ENCODE data around the gene CCNF.
"Not testable (repeated sequence)": the region's sequence is repeated elsewhere in the genome, so short reads cannot be mapped to it uniquely, and the experiment has no call there.

Gene CCNF

DNA sequence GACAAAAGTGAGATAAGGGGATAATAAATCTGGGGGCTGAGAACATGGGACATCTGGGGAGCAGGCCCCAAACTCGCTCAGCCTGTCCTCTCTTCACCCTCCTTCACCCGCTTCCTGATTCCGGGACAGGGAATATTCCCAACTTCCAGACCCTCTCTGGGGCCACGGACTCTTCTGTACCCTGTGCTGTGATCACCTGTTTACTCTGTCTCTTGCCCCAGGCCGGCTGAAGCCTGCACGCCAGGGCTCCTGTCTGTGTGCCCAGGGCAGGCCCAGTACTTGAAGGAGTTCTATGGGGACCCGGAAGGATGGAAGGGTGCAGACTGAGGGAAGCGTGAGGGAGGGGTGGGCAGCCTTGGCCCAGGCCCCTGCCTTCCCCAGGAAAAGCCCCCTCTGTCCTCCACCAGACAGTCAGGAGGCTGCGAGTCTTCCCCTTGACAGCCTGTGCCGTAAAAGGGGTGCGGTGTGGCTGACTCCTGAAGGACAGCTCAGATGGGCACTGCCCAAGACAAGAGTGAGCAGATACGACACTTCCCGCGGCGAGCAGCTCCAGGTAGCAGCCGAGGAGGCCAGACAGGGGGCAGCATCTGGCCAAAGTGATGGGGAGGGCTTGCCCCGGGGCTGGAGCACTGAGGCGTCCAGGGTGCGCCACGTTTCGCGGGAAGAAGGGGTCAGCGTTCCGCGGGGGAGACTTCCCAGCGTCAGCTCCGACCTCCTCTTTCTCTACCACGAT, 1.0 kb upstream of the CCNF start:
- DNase-seq = no peak

GRCh38 chr16:2428784-2429033, 538 bp upstream of the CCNF start:
- DNase-seq = no peak

- DNase-seq = no peak
Measured at GRCh38 chr16:2429771-2430663, 770 bp downstream of the CCNF start.

DNA sequence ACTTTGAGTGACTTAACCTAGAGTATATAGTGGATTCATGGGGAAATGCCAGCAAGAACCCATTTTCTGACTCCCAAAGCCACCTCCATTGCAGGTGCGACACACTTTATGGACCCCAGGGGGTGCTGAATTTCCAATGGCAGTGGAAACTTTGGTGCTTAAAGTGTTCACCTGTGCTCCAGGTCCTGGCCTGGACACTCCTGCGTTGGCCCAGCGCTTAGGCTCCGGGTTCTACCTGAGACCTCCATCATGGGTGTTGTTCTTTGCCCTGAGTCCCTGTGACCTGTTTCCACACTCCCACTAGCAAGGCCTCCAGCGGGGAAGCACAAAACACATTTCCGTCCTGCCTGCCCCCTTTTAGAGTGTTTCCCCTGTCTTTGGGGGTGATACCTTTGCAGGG, 3.0 kb downstream of the CCNF start:
- no peak for DNase-seq

DNA sequence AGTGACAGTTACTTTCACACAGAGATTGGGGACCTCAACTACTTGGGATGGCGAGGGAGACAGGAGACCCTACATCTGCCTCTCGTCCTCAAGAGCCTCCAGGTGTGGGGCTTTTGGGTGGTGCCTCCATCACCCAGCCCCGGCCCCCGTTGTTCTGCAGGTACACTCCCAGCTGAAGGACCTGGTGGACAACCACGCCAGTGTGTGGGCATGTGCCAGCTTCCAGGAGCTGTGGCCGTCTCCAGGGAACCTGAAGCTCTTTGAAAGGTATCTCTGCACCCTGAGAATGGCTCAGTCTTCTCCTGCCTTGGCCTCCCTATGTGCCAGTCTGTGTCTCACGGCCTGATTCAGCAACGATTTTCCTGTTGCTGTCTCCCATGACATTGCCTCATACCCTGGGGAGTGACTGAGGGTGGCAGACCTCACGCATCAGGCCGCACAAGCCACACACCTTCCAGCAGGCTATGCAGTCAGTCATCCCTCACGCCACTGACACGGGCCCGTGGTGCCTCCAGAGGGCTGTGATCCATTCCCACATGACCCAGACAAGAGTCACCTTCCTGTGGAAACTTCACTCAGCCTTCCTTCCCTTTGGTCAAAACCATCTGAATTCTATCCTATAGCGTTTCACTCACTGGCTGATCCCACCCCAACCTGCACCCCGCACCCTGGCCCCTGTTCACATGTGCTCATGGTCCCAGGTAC, 3.7 kb downstream of the CCNF start:
- no peak for DNase-seq

GRCh38 chr16:2435236-2435635, 6.0 kb downstream of the CCNF start:
- not testable (repeated sequence) for DNase-seq

GRCh38 chr16:2436110-2436509, 6.9 kb downstream of the CCNF start:
- DNase-seq = no peak

- DNase-seq = no peak
Measured at GRCh38 chr16:2437032-2437790, 8.0 kb downstream of the CCNF start.

DNA sequence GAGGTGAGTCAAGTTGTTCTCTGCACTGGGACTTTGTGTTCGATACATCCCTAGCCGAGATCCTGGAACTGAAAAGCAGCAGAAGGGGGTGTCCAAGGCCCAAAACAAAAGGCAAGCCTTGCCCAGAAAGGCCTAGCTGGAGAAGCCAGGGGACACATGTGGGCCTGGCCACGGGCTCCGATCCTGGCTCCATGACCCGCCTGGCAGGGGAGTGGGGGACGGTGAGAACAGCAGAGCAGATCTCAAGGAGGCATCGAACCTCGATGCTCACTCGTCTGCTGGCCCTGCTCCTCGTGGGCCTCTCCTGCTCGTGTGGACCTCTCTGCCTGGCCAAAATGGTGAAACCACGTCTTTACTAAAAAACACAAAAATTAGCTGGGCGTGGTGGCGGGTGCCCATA, 8.9 kb downstream of the CCNF start:
- DNase-seq = no peak

DNA sequence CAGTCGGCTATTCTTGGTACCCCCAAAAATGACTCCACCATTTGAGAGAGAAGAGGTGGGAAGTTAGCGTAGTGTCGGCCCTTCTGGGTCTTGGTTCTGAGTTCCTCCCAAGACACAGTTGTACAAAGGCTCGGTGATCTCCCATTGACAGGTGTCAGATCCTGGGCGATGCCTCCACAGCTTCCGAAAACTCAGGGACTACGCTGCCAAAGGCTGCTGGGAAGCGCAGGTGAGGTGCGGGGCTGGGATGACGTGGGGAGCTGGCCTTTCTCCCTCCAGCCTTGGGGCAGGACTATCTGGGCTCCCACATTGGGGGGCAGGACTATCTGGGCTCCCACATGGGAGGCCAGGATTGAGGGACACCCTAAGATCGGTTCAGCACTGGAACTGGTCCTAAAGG, 10.4 kb downstream of the CCNF start:
- DNase-seq = no peak

DNA sequence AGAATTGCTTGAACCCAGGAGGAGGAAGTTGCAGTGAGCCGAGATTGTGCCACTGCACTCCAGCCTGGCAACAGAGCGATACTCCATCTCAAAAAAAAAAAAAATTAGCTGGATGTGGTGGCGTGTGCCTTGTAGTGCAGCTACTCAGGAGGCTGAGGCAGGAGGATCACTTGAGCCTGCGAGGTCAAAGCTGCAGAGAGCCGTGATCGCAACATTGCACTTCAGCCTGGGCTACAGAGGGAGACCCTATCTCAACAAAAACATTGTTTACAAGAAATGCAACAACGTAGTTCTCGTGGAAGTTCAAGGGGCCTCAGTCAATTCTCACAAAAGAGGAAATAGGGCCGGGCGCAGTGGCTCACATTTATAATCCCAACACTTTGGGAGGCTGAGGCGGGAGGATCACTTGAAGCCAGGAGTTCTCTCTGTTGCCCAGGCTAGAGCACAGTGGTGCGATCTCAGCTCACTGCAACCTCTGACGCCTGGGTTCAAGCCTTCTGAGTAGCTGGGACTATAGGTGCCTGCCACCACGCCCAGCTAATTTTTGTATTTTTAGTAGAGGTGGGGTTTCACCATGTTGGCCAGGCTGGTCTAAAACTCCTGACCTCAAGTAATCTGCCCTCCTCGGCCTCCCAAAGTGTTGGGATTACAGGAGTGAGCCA, 12.0 kb downstream of the CCNF start:
- not testable (repeated sequence) for DNase-seq

GRCh38 chr16:2443555-2443954, 14.3 kb downstream of the CCNF start:
- DNase-seq = no peak

DNA sequence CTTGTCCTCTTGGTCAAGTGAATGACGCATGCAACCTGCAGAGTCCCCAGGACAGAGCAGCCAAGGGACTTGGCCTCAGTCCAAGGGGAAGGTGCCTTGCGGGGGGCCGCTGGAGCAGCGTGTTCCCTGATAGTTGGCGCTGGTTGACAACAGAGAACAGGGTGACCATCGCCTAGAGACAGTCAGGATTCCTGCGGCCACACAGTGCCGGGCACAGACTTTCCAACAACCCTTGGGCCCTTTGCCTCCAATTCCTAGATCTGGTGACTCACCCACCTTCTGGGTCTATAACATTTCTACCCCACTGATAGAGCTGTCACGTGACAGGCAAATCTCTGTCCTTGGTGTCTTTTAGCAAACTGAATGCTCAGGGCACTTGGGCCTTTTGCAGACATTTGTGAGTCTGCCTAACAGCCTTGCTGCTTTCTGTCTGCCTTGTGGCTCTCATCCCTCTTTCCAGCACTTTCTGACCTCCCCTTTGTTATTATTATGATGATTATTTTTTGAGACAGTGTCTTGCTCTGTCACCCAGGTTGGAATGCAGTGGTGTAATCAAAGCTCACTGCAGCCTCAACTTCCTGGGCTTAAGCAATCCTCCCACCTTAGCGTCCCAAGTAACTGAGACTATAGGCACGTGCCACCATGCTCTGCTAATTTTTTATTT, 18.8 kb downstream of the CCNF start:
- no peak for DNase-seq

DNA sequence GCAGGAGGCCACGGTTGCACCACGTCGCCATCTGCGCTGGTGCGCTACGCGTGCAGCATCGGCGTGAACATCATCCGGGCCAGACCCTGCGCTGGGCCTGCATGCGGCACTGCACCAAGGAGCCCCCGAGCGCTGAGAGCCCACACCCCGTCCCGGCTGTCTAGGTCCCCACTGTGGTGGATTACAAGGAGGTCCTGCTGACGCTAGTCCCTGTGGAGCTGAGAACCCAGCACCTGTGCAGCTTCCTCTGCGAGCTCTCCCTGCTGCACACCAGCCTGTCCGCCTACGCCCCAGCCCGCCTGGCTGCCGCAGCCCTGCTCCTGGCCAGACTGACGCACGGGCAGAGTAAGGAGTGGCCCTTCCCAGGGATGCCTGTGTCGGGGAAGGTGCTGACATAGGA, 19.9 kb downstream of the CCNF start:
- no peak for DNase-seq

DNA sequence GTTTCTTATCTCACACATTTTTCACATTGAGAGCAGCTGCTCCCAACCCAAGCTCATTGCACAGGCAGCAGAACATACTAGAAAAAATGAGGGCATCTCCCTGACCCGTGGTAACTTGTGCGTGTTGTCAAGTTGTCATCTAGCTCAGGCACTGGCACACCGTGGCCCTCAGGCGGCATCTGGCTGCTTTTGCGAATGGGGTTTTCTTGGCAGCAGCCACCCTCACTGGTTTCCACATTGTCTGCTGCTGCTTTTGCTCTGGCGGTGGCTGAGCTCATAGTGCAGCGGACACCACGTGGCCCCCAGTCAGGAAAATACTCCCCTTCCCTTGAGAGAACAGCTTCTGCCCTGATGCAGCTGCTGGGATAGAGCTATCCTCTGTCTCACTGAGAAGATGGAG, 21.3 kb downstream of the CCNF start:
- DNase-seq = no peak

- no peak for DNase-seq
Measured at GRCh38 chr16:2450975-2451381, 21.7 kb downstream of the CCNF start.

GRCh38 chr16:2451851-2452320, 22.6 kb downstream of the CCNF start:
- DNase-seq = no peak

GRCh38 chr16:2452650-2453049, 23.4 kb downstream of the CCNF start:
- no peak for DNase-seq

- DNase-seq = no peak
Measured at GRCh38 chr16:2455081-2455845, 26.0 kb downstream of the CCNF start.

- DNase-seq = no peak
Measured at GRCh38 chr16:2456551-2457153, 27.4 kb downstream of the CCNF start.

- DNase-seq = no peak
Measured at GRCh38 chr16:2457267-2457666, 28.0 kb downstream of the CCNF start.
